ENCODE measurements around the gene RUFY3.
"Not testable (repeated sequence)": the region's sequence is repeated elsewhere in the genome, so short reads cannot be mapped to it uniquely, and the experiment has no call there.

Gene RUFY3

GRCh38 chr4:70735915-70736314 is 14.2 kb downstream of the RUFY3 start:
- not testable (repeated sequence) for DNase-seq (ENCODE audit: low read depth, low spot score)

GRCh38 chr4:70737006-70737405 is 15.2 kb downstream of the RUFY3 start:
- DNase-seq (ENCODE audit: low read depth, low spot score) = no peak

GRCh38 chr4:70737409-70737808 is 15.6 kb downstream of the RUFY3 start:
- no peak for DNase-seq (ENCODE audit: low read depth, low spot score)

- DNase-seq (ENCODE audit: low read depth, low spot score) = no peak
These were observed 18.0 kb downstream of the RUFY3 start for GRCh38 chr4:70739496-70740337.

GRCh38 chr4:70741867-70742658 is 20.3 kb downstream of the RUFY3 start:
- no peak for DNase-seq (ENCODE audit: low read depth, low spot score)

- no peak for DNase-seq (ENCODE audit: low read depth, low spot score)
These were observed 22.0 kb downstream of the RUFY3 start for GRCh38 chr4:70743731-70744130.

- no peak for DNase-seq (ENCODE audit: low read depth, low spot score)
These were observed 24.5 kb downstream of the RUFY3 start for GRCh38 chr4:70746179-70746839.

- DNase-seq (ENCODE audit: low read depth, low spot score) = no peak
These were observed 26.1 kb downstream of the RUFY3 start for GRCh38 chr4:70747874-70748273.

- no peak for DNase-seq (ENCODE audit: low read depth, low spot score)
These were observed 27.5 kb downstream of the RUFY3 start for GRCh38 chr4:70749313-70749712.

GRCh38 chr4:70752236-70752635 is 30.5 kb downstream of the RUFY3 start:
- no peak for DNase-seq (ENCODE audit: low read depth, low spot score)

- no peak for DNase-seq (ENCODE audit: low read depth, low spot score)
These were observed 31.9 kb downstream of the RUFY3 start for GRCh38 chr4:70753630-70754029.

GRCh38 chr4:70754470-70754869 is 32.7 kb downstream of the RUFY3 start:
- DNase-seq (ENCODE audit: low read depth, low spot score) = no peak

- no peak for DNase-seq (ENCODE audit: low read depth, low spot score)
These were observed 33.4 kb downstream of the RUFY3 start for GRCh38 chr4:70754990-70755688.

GRCh38 chr4:70759126-70759525 is 37.4 kb downstream of the RUFY3 start:
- DNase-seq (ENCODE audit: low read depth, low spot score) = no peak

- DNase-seq (ENCODE audit: low read depth, low spot score) = no peak
These were observed 37.9 kb downstream of the RUFY3 start for GRCh38 chr4:70759627-70760026.

GRCh38 chr4:70760662-70761061 is 38.9 kb downstream of the RUFY3 start:
- no peak for DNase-seq (ENCODE audit: low read depth, low spot score)

GRCh38 chr4:70761276-70761816 is 39.6 kb downstream of the RUFY3 start:
- no peak for DNase-seq (ENCODE audit: low read depth, low spot score)

GRCh38 chr4:70765368-70765767 is 43.6 kb downstream of the RUFY3 start:
- DNase-seq (ENCODE audit: low read depth, low spot score) = no peak

GRCh38 chr4:70768301-70768948 is 46.7 kb downstream of the RUFY3 start:
- DNase-seq (ENCODE audit: low read depth, low spot score) = no peak

GRCh38 chr4:70769396-70769795 is 47.6 kb downstream of the RUFY3 start:
- not testable (repeated sequence) for DNase-seq (ENCODE audit: low read depth, low spot score)
